Mesodermal cell (in vitro differentiated cells): ENCODE results near the gene RANBP17.

Experiments
- H3K27ac ChIP-seq: 2 replicates; pipeline ENCODE4 v1.7.0; 2013; ENCODE audit warnings: mild to moderate bottlenecking, low read depth, low read length, moderate library complexity; ENCODE audit not compliant: severe bottlenecking
- H3K36me3 ChIP-seq: 2 replicates; pipeline ENCODE4 v1.7.1; 2013; ENCODE audit warnings: mild to moderate bottlenecking, low read length, moderate library complexity; ENCODE audit not compliant: control insufficient read depth, insufficient read depth
- H3K4me1 ChIP-seq: one replicate; pipeline ENCODE4 v1.7.1; 2013; ENCODE audit warnings: mild to moderate bottlenecking, low read length; ENCODE audit not compliant: insufficient read depth, control insufficient read depth, poor library complexity, severe bottlenecking
- H3K4me3 ChIP-seq: 2 replicates; pipeline ENCODE4 v1.7.0; 2013; ENCODE audit warnings: low read length, control low read depth, mild to moderate bottlenecking; ENCODE audit not compliant: insufficient read depth, poor library complexity, severe bottlenecking; ENCODE audit errors: extremely low read depth
- H3K9me3 ChIP-seq: 2 replicates; pipeline ENCODE4 v1.7.1; 2013; ENCODE audit warnings: mild to moderate bottlenecking, low read length, moderate library complexity; ENCODE audit not compliant: control insufficient read depth
- WGBS, 2 experiments: methylation state at CpG; one replicate each; pipeline ENCODE4 v1.1.5; 2013; ENCODE audit warnings: missing lambda C conversion rate in 2 of 2; ENCODE audit not compliant: insufficient coverage in 2 of 2; 5-methylcytosine and 5-hydroxymethylcytosine counted together

The RANBP17 gene

GRCh38 chr5:170844651-170845050 lies 17.2 kb upstream of the RANBP17 start:
- WGBS, 2 experiments, result 80% methylated on average over 2 of the region's 2 CpGs; no CpG with 5 or more reads in 1 of the 2 experiments
- H3K4me3 ChIP-seq, result no peak overlapping the region
- no peaks in the 10 kb centered on the region for H3K9me3 ChIP-seq
- H3K4me1 ChIP-seq, result no peaks in the 10 kb centered on the region
- H3K36me3 ChIP-seq, result no peaks in the 10 kb centered on the region
- H3K27ac ChIP-seq, result no peak overlapping the region

GRCh38 chr5:170846416-170846815 lies 15.4 kb upstream of the RANBP17 start:
- no peaks in the 10 kb centered on the region for H3K9me3 ChIP-seq
- no peak overlapping the region for H3K27ac ChIP-seq
- H3K4me3 ChIP-seq, result no peak overlapping the region
- no peaks in the 10 kb centered on the region for H3K4me1 ChIP-seq
- H3K36me3 ChIP-seq, result no peaks in the 10 kb centered on the region

DNA sequence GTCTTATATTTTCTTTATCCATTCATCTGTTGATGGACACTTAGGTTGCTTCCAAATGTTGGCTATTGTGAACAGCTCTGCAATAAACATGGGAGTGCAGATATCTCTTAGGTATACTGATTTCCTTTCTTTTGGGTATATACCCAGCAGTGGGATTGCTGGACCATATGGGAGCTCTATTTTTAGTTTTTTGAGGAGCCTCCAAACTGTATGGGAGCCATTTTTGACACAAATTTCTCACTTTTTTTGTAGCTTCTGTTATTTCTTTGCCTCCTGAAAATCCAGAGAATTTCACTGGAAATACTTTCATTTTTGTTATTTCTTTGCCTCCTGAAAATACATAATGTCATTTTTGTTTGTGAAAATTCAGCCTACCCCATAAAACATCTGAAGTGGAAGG lies 15.0 kb upstream of the RANBP17 start:
- Histone ChIP-seq H3K36me3 (no peaks in the 10 kb centered on the region), H3K9me3 (no peaks in the 10 kb centered on the region), H3K27ac (no peak overlapping the region), H3K4me3 (no peak overlapping the region), H3K4me1 (no peaks in the 10 kb centered on the region)

- Histone ChIP-seq H3K9me3 (no peaks in the 10 kb centered on the region), H3K36me3 (no peaks in the 10 kb centered on the region), H3K27ac (no peak overlapping the region), H3K4me3 (no peak overlapping the region), H3K4me1 (no peaks in the 10 kb centered on the region)
- 70 to 82% methylated on average over 2 of the region's 5 CpGs for WGBS, 2 experiments
Observed at GRCh38 chr5:170848033-170848432, 13.8 kb upstream of the RANBP17 start.

DNA sequence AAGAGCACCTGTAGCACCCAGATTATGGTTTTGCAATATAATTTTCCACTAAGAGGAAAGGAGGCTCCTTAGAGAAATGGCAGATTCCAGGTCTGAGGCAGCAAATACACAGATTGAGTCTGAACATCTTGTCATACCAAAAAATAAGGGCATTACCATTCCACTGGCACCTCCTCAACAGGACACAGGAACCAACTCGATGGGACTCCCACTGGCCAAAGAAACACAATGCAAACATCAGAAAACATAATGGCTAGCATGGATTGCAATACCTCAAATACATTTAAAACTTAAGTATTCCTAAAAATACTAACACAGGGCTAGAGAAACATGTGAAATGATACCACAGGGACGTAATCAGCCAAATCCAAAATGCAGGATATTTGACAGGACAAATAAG lies 12.4 kb upstream of the RANBP17 start:
- no peak overlapping the region for H3K27ac ChIP-seq
- no peaks in the 10 kb centered on the region for H3K4me1 ChIP-seq
- no peaks in the 10 kb centered on the region for H3K36me3 ChIP-seq
- H3K9me3 ChIP-seq, result no peaks in the 10 kb centered on the region
- H3K4me3 ChIP-seq, result no peak overlapping the region
- 40 to 80% methylated on average over 1 of the region's 2 CpGs for WGBS, 2 experiments

DNA sequence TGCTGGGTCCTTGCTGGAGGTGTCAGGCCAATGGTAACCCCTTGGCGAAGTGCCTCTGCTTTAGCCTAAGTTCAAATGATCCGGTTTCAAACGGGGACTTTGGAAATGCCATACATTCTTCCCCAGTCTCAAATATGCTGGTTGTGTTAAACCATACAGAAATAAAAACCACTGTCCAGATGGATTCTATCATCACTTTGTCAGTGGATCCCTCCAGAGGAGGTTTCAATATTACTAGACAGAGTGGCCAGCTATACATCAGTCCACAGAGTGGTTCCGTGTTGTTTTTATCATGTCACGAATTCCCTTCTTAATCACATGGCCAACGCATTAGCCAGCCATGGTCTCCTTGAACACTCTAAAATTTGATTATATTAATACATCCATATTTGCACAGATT lies 7.3 kb upstream of the RANBP17 start:
- Histone ChIP-seq H3K36me3 (no peaks in the 10 kb centered on the region), H3K4me1 (no peaks in the 10 kb centered on the region), H3K27ac (no peak overlapping the region), H3K4me3 (no peak overlapping the region), H3K9me3 (no peaks in the 10 kb centered on the region)
- WGBS, 2 experiments, result 98 to 100% methylated on average over 4 of the region's 6 CpGs

GRCh38 chr5:170857066-170857465 lies 4.8 kb upstream of the RANBP17 start:
- WGBS, 2 experiments, result no CpG with 5 or more reads among the region's 2 CpGs
- Histone ChIP-seq H3K4me3 (no peak overlapping the region), H3K36me3 (no peaks in the 10 kb centered on the region), H3K27ac (no peak overlapping the region), H3K9me3 (peaks cover 15% of the 10 kb centered on the region), H3K4me1 (no peaks in the 10 kb centered on the region)

DNA sequence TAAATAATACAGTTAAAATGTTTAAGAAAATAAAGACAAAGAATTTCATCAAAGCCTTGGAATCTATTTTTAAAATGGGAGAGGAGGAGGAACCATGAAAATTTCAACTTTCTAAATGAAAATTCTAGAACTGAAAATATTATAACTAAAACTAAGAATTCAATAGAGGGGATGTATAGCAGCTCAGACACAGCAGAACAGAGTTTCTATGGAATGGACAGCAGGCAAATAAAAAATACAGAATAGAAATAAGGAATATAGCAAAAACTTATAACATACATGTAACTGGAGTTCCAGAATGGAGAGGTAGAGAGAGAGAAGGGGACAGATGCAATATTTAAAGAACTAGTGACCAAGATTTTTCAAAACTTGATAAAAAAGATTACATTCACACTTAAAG lies 1.4 kb upstream of the RANBP17 start:
- H3K9me3 ChIP-seq, result peaks cover 15% of the 10 kb centered on the region
- peaks cover 4% of the 10 kb centered on the region for H3K36me3 ChIP-seq
- H3K4me1 ChIP-seq, result no peaks in the 10 kb centered on the region
- no peak overlapping the region for H3K4me3 ChIP-seq
- H3K27ac ChIP-seq, result no peak overlapping the region

DNA sequence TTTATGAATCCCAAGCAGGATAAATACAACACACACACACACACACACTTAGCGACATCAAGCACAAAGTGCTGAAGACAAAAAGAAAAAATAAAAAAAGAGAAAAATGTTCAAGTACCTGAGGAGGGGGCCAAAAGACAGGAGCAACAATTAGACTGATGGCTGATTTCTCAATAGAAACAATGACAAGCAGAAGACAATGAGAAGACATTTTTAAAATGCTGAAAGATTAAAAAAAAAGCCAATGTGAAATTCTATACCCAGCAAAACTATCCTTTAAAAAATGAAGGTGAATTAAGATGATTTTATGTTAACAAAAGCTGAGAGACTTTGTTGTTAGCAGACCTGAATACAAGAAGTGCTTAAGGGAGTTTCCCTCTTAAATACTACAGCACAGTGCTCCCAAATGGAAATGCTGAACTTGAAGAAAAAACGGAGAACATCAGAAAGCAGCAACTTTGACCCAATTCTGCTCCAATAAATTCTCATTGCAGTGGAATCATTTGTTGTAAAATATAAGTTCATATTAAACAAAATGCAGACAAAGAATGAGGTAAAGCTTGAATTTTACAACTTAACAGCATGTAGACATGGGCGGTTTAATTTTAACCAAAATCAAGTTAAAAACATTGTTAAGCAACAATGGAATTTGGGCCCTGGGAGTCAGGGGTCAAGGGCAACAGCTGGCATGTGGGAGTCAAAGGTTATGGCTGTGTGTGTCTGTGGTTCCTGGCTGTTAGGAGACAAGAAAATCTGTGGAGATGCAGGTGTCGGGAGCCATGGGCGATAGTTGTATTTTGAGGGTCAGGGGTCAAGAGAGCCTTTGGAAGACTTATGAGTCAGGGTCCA lies 776 bp upstream of the RANBP17 start:
- 95 to 100% methylated on average over 2 to 3 of the region's 5 CpGs for WGBS, 2 experiments
- peak overlapping the region; percentile 59 for H3K4me3 ChIP-seq
- H3K9me3 ChIP-seq, result peaks cover 15% of the 10 kb centered on the region
- H3K36me3 ChIP-seq, result peaks cover 4% of the 10 kb centered on the region
- no peak overlapping the region for H3K27ac ChIP-seq
- H3K4me1 ChIP-seq, result no peaks in the 10 kb centered on the region

GRCh38 chr5:170861667-170861916 lies 226 bp upstream of the RANBP17 start:
- Histone ChIP-seq H3K27ac (no peak overlapping the region), H3K36me3 (peaks cover 4% of the 10 kb centered on the region), H3K4me1 (no peaks in the 10 kb centered on the region), H3K9me3 (peaks cover 15% of the 10 kb centered on the region), H3K4me3 (peak overlapping the region; percentile 59)
- WGBS, 2 experiments, result 8 to 15% methylated on average over 9 to 10 of the region's 26 CpGs

- no peaks in the 10 kb centered on the region for H3K4me1 ChIP-seq
- H3K4me3 ChIP-seq, result no peak overlapping the region
- peaks cover 4% of the 10 kb centered on the region for H3K36me3 ChIP-seq
- H3K9me3 ChIP-seq, result peaks cover 15% of the 10 kb centered on the region
- no peak overlapping the region for H3K27ac ChIP-seq
- 89 to 100% methylated on average over 1 of the region's 3 CpGs for WGBS, 2 experiments
Observed at GRCh38 chr5:170863646-170864045, 1.8 kb downstream of the RANBP17 start.
